Neural progenitor cell (in vitro differentiated cells): ENCODE data around the gene TBC1D14. TPM values are rescaled to one million over a fixed set of nuclear protein-coding genes. Genes with fewer than 3 reads are reported as not detected.

ENCODE experiments used
- DNase-seq: peaks from one replicate; pipeline ENCODE4 v3.0.0-alpha.2; 2016; ENCODE audit warnings: low spot score
- H2AFZ ChIP-seq: fragments of 200-600 bp; sonication (generic); replicated peaks from 2 replicates; pipeline ENCODE4 v1.6.1; 2016; ENCODE audit warnings: antibody characterized with exemption
- H3F3A ChIP-seq: fragments of 200-600 bp; sonication (generic); 2 replicates; pipeline ENCODE4 v1.6.1; 2016; ENCODE audit warnings: antibody characterized with exemption, low read depth
- H3K27ac ChIP-seq: fragments of 200-600 bp; sonication (generic); 2 replicates; pipeline ENCODE4 v1.5.1; 2016; ENCODE audit warnings: mild to moderate bottlenecking
- H3K27me3 ChIP-seq: fragments of 200-600 bp; sonication (generic); 2 replicates; pipeline ENCODE4 v1.6.1; 2016; ENCODE audit warnings: mild to moderate bottlenecking, moderate library complexity
- H3K36me3 ChIP-seq: fragments of 200-600 bp; sonication (generic); 2 replicates; pipeline ENCODE4 v1.5.1; 2016
- H3K4me1 ChIP-seq: fragments of 200-600 bp; sonication (generic); 2 replicates; pipeline ENCODE4 v1.6.1; 2016; ENCODE audit warnings: mixed run types
- H3K4me2 ChIP-seq: fragments of 200-600 bp; sonication (generic); 2 replicates; pipeline ENCODE4 v1.6.1; 2016
- H3K4me3 ChIP-seq: fragments of 200-600 bp; sonication (generic); 2 replicates; pipeline ENCODE4 v1.5.1; 2016
- H3K79me2 ChIP-seq: fragments of 200-600 bp; sonication (generic); 2 replicates; pipeline ENCODE4 v1.6.1; 2016; ENCODE audit warnings: low read depth
- H3K9ac ChIP-seq: fragments of 200-600 bp; sonication (generic); 2 replicates; pipeline ENCODE4 v1.6.1; 2016
- H3K9me3 ChIP-seq: fragments of 200-600 bp; sonication (generic); 2 replicates; pipeline ENCODE4 v1.5.1; 2016; ENCODE audit warnings: low read depth
- H4K20me1 ChIP-seq: fragments of 200-600 bp; sonication (generic); 2 replicates; pipeline ENCODE4 v1.6.1; 2016; ENCODE audit warnings: low read depth
- H3K27ac Mint-ChIP-seq: 3 replicates; pipeline ENCODE4 v1.8.0; 2021; ENCODE audit warnings: mixed read lengths
- H3K27me3 Mint-ChIP-seq: 2 replicates; pipeline ENCODE4 v1.8.0; 2022; ENCODE audit warnings: low read depth, mild to moderate bottlenecking, inconsistent platforms, moderate library complexity, mixed read lengths; ENCODE audit not compliant: insufficient read depth
- H3K36me3 Mint-ChIP-seq: 3 replicates; pipeline ENCODE4 v1.8.0; 2021; ENCODE audit warnings: mixed read lengths
- H3K4me1 Mint-ChIP-seq: 3 replicates; pipeline ENCODE4 v1.8.0; 2021; ENCODE audit warnings: mixed read lengths
- H3K4me3 Mint-ChIP-seq: 3 replicates; pipeline ENCODE4 v1.8.0; 2021; ENCODE audit warnings: mild to moderate bottlenecking, moderate library complexity, mixed read lengths
- H3K9me3 Mint-ChIP-seq: 3 replicates; pipeline ENCODE4 v1.8.0; 2020; ENCODE audit warnings: mixed read lengths
- CTCF ChIP-seq: fragments of 200-600 bp; sonication (generic); IDR thresholded peaks from 2 replicates; pipeline ENCODE4 v1.5.1; 2017; ENCODE audit warnings: antibody characterized with exemption, mild to moderate bottlenecking
- EZH2 ChIP-seq: fragments of 200-600 bp; sonication (generic); IDR thresholded peaks from 2 replicates; pipeline ENCODE4 v1.6.1; 2017; ENCODE audit warnings: antibody characterized with exemption, mild to moderate bottlenecking, moderate library complexity
- EZH2phosphoT487 ChIP-seq: fragments of 200-600 bp; sonication (generic); IDR thresholded peaks from 2 replicates; pipeline ENCODE4 v1.6.1; 2017; ENCODE audit warnings: antibody characterized with exemption
- total RNA-seq: library from RNA; depleted of rRNA; stranded (reverse); fragments of >200 nt; gene quantifications from 2 replicates; pipeline ENCODE4 v1.2.3, GENCODE V29; 2015; ENCODE audit warnings: low replicate concordance

TBC1D14 gene
- total RNA-seq, 1 donor from 2014 or later: 47.9 TPM

- DNase-seq: no peak
- H3K9ac ChIP-seq: no peak overlapping the region
- H3K27ac Mint-ChIP-seq: no peak overlapping the region
- H4K20me1 ChIP-seq: peaks cover 5% of the 10 kb centered on the region
- H3K36me3 ChIP-seq: no peaks in the 10 kb centered on the region
- no peak overlapping the region for H3K4me2 ChIP-seq
- peaks cover 22% of the 10 kb centered on the region for H3K36me3 Mint-ChIP-seq
- H3K4me3 ChIP-seq: no peak overlapping the region
- H3K27ac ChIP-seq: no peak overlapping the region
- H3F3A ChIP-seq: no peaks in the 10 kb centered on the region
- no peaks in the 10 kb centered on the region for H3K9me3 Mint-ChIP-seq
- H3K27me3 ChIP-seq: no peaks in the 10 kb centered on the region
- TF ChIP-seq EZH2phosphoT487 (no peak), EZH2 (no peak), CTCF (no peak)
- no peak overlapping the region for H3K4me3 Mint-ChIP-seq
- H3K4me1 ChIP-seq: no peaks in the 10 kb centered on the region
- H2AFZ ChIP-seq: no peak overlapping the region
- H3K4me1 Mint-ChIP-seq: peaks cover 11% of the 10 kb centered on the region
- H3K27me3 Mint-ChIP-seq: peaks cover 8% of the 10 kb centered on the region
- no peaks in the 10 kb centered on the region for H3K9me3 ChIP-seq
- H3K79me2 ChIP-seq: no peaks in the 10 kb centered on the region
These were observed 120.3 kb downstream of the TBC1D14 start for GRCh38 chr4:7029921-7030320.

GRCh38 chr4:7030856-7031255 is 121.2 kb downstream of the TBC1D14 start:
- Histone ChIP-seq H3K79me2 (no peaks in the 10 kb centered on the region), H3K4me3 (no peak overlapping the region), H2AFZ (no peak overlapping the region), H3F3A (no peaks in the 10 kb centered on the region), H3K4me1 (no peaks in the 10 kb centered on the region), H3K36me3 (no peaks in the 10 kb centered on the region), H3K27ac (no peak overlapping the region), H3K9ac (no peak overlapping the region), H3K27me3 (no peaks in the 10 kb centered on the region), H3K9me3 (no peaks in the 10 kb centered on the region), H3K4me2 (no peak overlapping the region), H4K20me1 (peaks cover 7% of the 10 kb centered on the region)
- peaks cover 22% of the 10 kb centered on the region for H3K36me3 Mint-ChIP-seq
- no peak overlapping the region for H3K27ac Mint-ChIP-seq
- H3K4me1 Mint-ChIP-seq: peaks cover 11% of the 10 kb centered on the region
- no peak for DNase-seq
- no peak overlapping the region for H3K4me3 Mint-ChIP-seq
- H3K9me3 Mint-ChIP-seq: no peaks in the 10 kb centered on the region
- TF ChIP-seq CTCF: no peak
- TF ChIP-seq EZH2phosphoT487: no peak
- TF ChIP-seq EZH2: no peak
- H3K27me3 Mint-ChIP-seq: peaks cover 8% of the 10 kb centered on the region

- Mint-ChIP-seq H3K36me3 (peaks cover 22% of the 10 kb centered on the region), H3K27ac (no peak overlapping the region), H3K4me3 (no peak overlapping the region), H3K4me1 (peaks cover 11% of the 10 kb centered on the region), H3K9me3 (no peaks in the 10 kb centered on the region), H3K27me3 (peaks cover 8% of the 10 kb centered on the region)
- H3K4me3 ChIP-seq: no peak overlapping the region
- H3K36me3 ChIP-seq: no peaks in the 10 kb centered on the region
- no peaks in the 10 kb centered on the region for H3K27me3 ChIP-seq
- no peaks in the 10 kb centered on the region for H3K4me1 ChIP-seq
- peaks cover 7% of the 10 kb centered on the region for H4K20me1 ChIP-seq
- H3F3A ChIP-seq: no peaks in the 10 kb centered on the region
- no peak for DNase-seq
- no peak overlapping the region for H3K9ac ChIP-seq
- H3K4me2 ChIP-seq: no peak overlapping the region
- no peaks in the 10 kb centered on the region for H3K79me2 ChIP-seq
- H3K27ac ChIP-seq: no peak overlapping the region
- TF ChIP-seq EZH2phosphoT487 (no peak), EZH2 (no peak), CTCF (no peak)
- no peak overlapping the region for H2AFZ ChIP-seq
- H3K9me3 ChIP-seq: no peaks in the 10 kb centered on the region
These were observed 122.2 kb downstream of the TBC1D14 start for GRCh38 chr4:7031558-7032449.
